Endothelial cell of umbilical vein (primary cell): ENCODE measurements around the gene CD38. TPM values are rescaled to one million over a fixed set of nuclear protein-coding genes. Genes with fewer than 3 reads are reported as not detected.

Source experiments
- BruUV-seq: library from RNA; stranded (reverse); fragments of 400-500 nt; replicated peaks from 2 replicates; lab custom pipeline; 2021; lab: Mats Ljungman, UMichigan
- CTCF ChIA-PET: fragments of 300-600, 350-600 bp; sonication (Branson Sonifier 250); formaldehyde crosslinking; loops from one replicate; lab custom pipeline; 2021; ENCODE audit warnings: antibody characterized with exemption, inconsistent platforms; lab: Charles Lee
- POLR2A ChIA-PET: fragments of 300-600, 350-600 bp; sonication (Branson Sonifier 250); formaldehyde crosslinking; loops from one replicate; lab custom pipeline; 2021; ENCODE audit warnings: antibody characterized with exemption, inconsistent platforms; lab: Charles Lee
- DNase-seq: peaks from one replicate; pipeline ENCODE4 v3.0.0-alpha.2; 2011; ENCODE audit warnings: low read depth, low spot score
- FAIRE-seq: peaks from 2 replicates; lab custom pipeline; 2011; peaks lifted over from hg19 to GRCh38; lab: Jason Lieb, UNC
- H2AFZ ChIP-seq: 2 replicates; pipeline ENCODE4 v1.6.0; 2012; ENCODE audit warnings: low read depth, low read length, control low read depth, inconsistent platforms
- H3K27ac ChIP-seq: 2 replicates; pipeline ENCODE4 v1.5.1; 2011; ENCODE audit warnings: low read depth, mild to moderate bottlenecking, control low read depth, low read length, moderate library complexity; ENCODE audit not compliant: insufficient read depth
- H3K27me3 ChIP-seq, 2 experiments: 2 replicates each; pipeline versions ENCODE4 v1.6.0 to v1.6.1; 2011; ENCODE audit warnings: low read length in 2 of 2, mixed read lengths in 1 of 2; ENCODE audit not compliant: control insufficient read depth in 2 of 2, insufficient read depth in 2 of 2
- H3K36me3 ChIP-seq, 2 experiments: 2 replicates in 1 of 2; 3 replicates in 1 of 2; pipeline ENCODE4 v1.5.1; 2011; ENCODE audit warnings: low read length in 2 of 2, mild to moderate bottlenecking in 1 of 2, moderate library complexity in 1 of 2; ENCODE audit not compliant: control insufficient read depth in 2 of 2, insufficient read depth in 2 of 2; ENCODE audit errors: extremely low read depth in 1 of 2
- H3K4me1 ChIP-seq: 3 replicates; pipeline ENCODE4 v1.5.1; 2011; ENCODE audit warnings: mild to moderate bottlenecking, low read length; ENCODE audit not compliant: control insufficient read depth, insufficient read depth; ENCODE audit errors: extremely low read depth
- H3K4me2 ChIP-seq: 2 replicates; pipeline ENCODE4 v1.6.1; 2011; ENCODE audit warnings: low read length, control low read depth, mixed read lengths; ENCODE audit not compliant: insufficient read depth
- H3K4me3 ChIP-seq, 3 experiments: fragments of 200-600 bp in 1 of 3; sonication (generic), shearing (Covaris generic) in 1 of 3; replicated peaks in 1 of 3; 2 replicates each; pipeline ENCODE4 v1.5.1; 2011 to 2016; ENCODE audit warnings: control low read depth in 3 of 3, low read length in 3 of 3, mild to moderate bottlenecking in 2 of 3, inconsistent platforms in 1 of 3, low read depth in 1 of 3, moderate library complexity in 1 of 3; ENCODE audit not compliant: insufficient read depth in 1 of 3
- H3K79me2 ChIP-seq: 2 replicates; pipeline ENCODE4 v1.6.0; 2012; ENCODE audit warnings: low read length, inconsistent platforms; ENCODE audit not compliant: control insufficient read depth, insufficient read depth
- H3K9ac ChIP-seq: replicated peaks from 2 replicates; pipeline ENCODE3; 2011; ENCODE audit warnings: low read length, control low read depth; ENCODE audit not compliant: insufficient read depth; ENCODE audit errors: extremely low read depth
- H3K9me1 ChIP-seq: replicated peaks from 3 replicates; pipeline ENCODE4 v1.6.0; 2011; ENCODE audit warnings: mild to moderate bottlenecking, low read length; ENCODE audit not compliant: control insufficient read depth, insufficient read depth; ENCODE audit errors: extremely low read depth
- H3K9me3 ChIP-seq: replicated peaks from 2 replicates; pipeline ENCODE4 v1.5.1; 2012; ENCODE audit warnings: low read length, inconsistent platforms; ENCODE audit not compliant: control insufficient read depth, insufficient read depth
- H4K20me1 ChIP-seq: replicated peaks from 2 replicates; pipeline ENCODE3; 2011; ENCODE audit warnings: mild to moderate bottlenecking, low read length; ENCODE audit not compliant: control insufficient read depth, insufficient read depth; ENCODE audit errors: extremely low read depth
- CTCF ChIP-seq, 2 donors: IDR thresholded peaks; 1 replicate in 1 of 2; 2 replicates in 1 of 2; pipeline ENCODE4 v1.5.1; 2011; ENCODE audit warnings: low read length in 2 of 2, mild to moderate bottlenecking in 2 of 2, moderate library complexity in 2 of 2, control low read depth in 1 of 2, inconsistent platforms in 1 of 2, low read depth in 1 of 2; ENCODE audit not compliant: insufficient read depth in 1 of 2; ENCODE audit errors: extremely low read depth in 1 of 2
- EZH2 ChIP-seq: IDR thresholded peaks from 2 replicates; pipeline ENCODE4 v1.6.1; 2012; ENCODE audit warnings: borderline replicate concordance, low read depth, mild to moderate bottlenecking, moderate library complexity, low read length, inconsistent platforms; ENCODE audit not compliant: severe bottlenecking
- FOS ChIP-seq: IDR thresholded peaks from 2 replicates; pipeline ENCODE4 v1.6.1; 2011; ENCODE audit warnings: mild to moderate bottlenecking, low read length, moderate library complexity, borderline replicate concordance; ENCODE audit not compliant: insufficient read depth
- GATA2 ChIP-seq: IDR thresholded peaks from 2 replicates; pipeline ENCODE4 v1.7.0; 2011; ENCODE audit warnings: low read depth, mild to moderate bottlenecking, moderate library complexity, mixed read lengths, low read length; ENCODE audit not compliant: insufficient read length, insufficient read depth
- JUN ChIP-seq: IDR thresholded peaks from 2 replicates; pipeline ENCODE4 v1.6.1; 2011; ENCODE audit warnings: borderline replicate concordance, low read depth; ENCODE audit not compliant: insufficient read length, insufficient read depth
- MAX ChIP-seq: IDR thresholded peaks from 2 replicates; pipeline ENCODE4 v1.6.1; 2011; ENCODE audit not compliant: insufficient read depth, insufficient read length
- MYC ChIP-seq: IDR thresholded peaks from one replicate; pipeline ENCODE4 v1.6.1; 2011; ENCODE audit warnings: mild to moderate bottlenecking, low read depth, low read length
- POLR2A ChIP-seq: IDR thresholded peaks from 2 replicates; pipeline ENCODE4 v1.6.1; 2012; ENCODE audit warnings: low read depth, mild to moderate bottlenecking, control low read depth, low read length
- POLR2AphosphoS5 ChIP-seq: IDR thresholded peaks from 2 replicates; pipeline ENCODE4 v1.6.1; 2012; ENCODE audit warnings: low read depth, mild to moderate bottlenecking, control low read depth, low read length, moderate library complexity; ENCODE audit not compliant: insufficient read depth
- dilution Hi-C: fragments of 300-500 bp; cut with MboI; formaldehyde crosslinking; loops from one replicate; pipeline ENCODE4 v1.15.0; 2019; ENCODE audit warnings: low sequenced_read_pairs; ENCODE audit not compliant: extremely low pct_ligation_motif_present
- intact Hi-C: fragments of 100-400 bp; cut with micrococcal nuclease; formaldehyde crosslinking; loops from one replicate; pipeline ENCODE4 v1.10.0; 2022
- polyA plus RNA-seq, 4 experiments: library from polyadenylated mRNA; depleted of rRNA in 3 of 4; stranded (reverse) in 3 of 4; unstranded in 1 of 4; fragments of >200 nt; gene quantifications; 2 replicates each; pipeline versions ENCODE4 v1.2.1 to v1.2.3, GENCODE V29; 2011 to 2012; ENCODE audit warnings: missing spikeins in 1 of 4
- total RNA-seq: library from RNA; stranded (reverse); gene quantifications from 2 replicates; pipeline ENCODE4 v1.2.3, GENCODE V29; 2021

CD38 gene
- total and polyA plus RNA-seq, 2 donors (not counting 3 experiments of a cell fraction or from before 2014, with no cell fraction given), result 0.11 to 0.31 TPM

- ChIA-PET POLR2A (no interaction called here), CTCF (interaction anchor here (1.0 to 1.3 kb wide), 2 partner anchors 157 to 320 kb away, joined by 4 to 5 read pairs; no protein-coding TSS in a partner anchor)
- Histone ChIP-seq H3K79me2 (no peaks in the 10 kb centered on the region), H4K20me1 (no peaks in the 10 kb centered on the region), H3K36me3 (no peaks in the 10 kb centered on the region), H2AFZ (no peak overlapping the region), H3K27me3 (peaks cover 16 to 26% of the 10 kb centered on the region in 2 experiments), H3K27ac (no peak overlapping the region), H3K9ac (no peak overlapping the region), H3K4me2 (no peak overlapping the region), H3K4me3 (no peak overlapping the region), H3K4me1 (no peaks in the 10 kb centered on the region), H3K9me1 (no peaks in the 10 kb centered on the region), H3K9me3 (no peaks in the 10 kb centered on the region)
- no TSS peak for BruUV-seq
- FAIRE-seq (no peak), DNase-seq (no peak)
- TF ChIP-seq EZH2 (no peak), JUN (no peak), GATA2 (no peak), MAX (no peak)
- intact Hi-C loops (no loop called here), dilution Hi-C loops (no loop called here)
These were observed 21.0 kb downstream of the CD38 start for GRCh38 chr4:15799141-15799540.

GRCh38 chr4:15799701-15800100 lies 21.6 kb downstream of the CD38 start:
- H3K4me2 ChIP-seq, result no peak overlapping the region
- TF ChIP-seq MYC, result no peak
- TF ChIP-seq CTCF (IDR thresholded peaks at IDR 0.05; ENCODE audit: extremely low read depth in 1 of 2, insufficient read depth in 1 of 2, low read depth in 1 of 2, low read length in 2 of 2), result no peak
- TF ChIP-seq EZH2, result no peak
- TF ChIP-seq JUN, result no peak
- TF ChIP-seq POLR2AphosphoS5, result no peak
- TF ChIP-seq POLR2A, result no peak
- no peak for TF ChIP-seq GATA2
- TF ChIP-seq MAX, result no peak
- no peak for TF ChIP-seq FOS

More at GRCh38 chr4:15799701-15800100, 21.6 kb downstream of the CD38 start:
- H2AFZ ChIP-seq, result no peak overlapping the region
- dilution Hi-C loops (no loop called here), intact Hi-C loops (no loop called here)
- H3K27ac ChIP-seq, result no peak overlapping the region
- no peaks in the 10 kb centered on the region for H4K20me1 ChIP-seq
- H3K79me2 ChIP-seq, result no peaks in the 10 kb centered on the region
- H3K27me3 ChIP-seq, result peaks cover 16 to 27% of the 10 kb centered on the region in 2 experiments
- BruUV-seq, result no TSS peak
- H3K4me3 ChIP-seq, result no peak overlapping the region
- DNase-seq (no peak), FAIRE-seq (no peak)
- H3K9me3 ChIP-seq, result no peaks in the 10 kb centered on the region
- no peak overlapping the region for H3K9ac ChIP-seq
- no peaks in the 10 kb centered on the region for H3K9me1 ChIP-seq
- CTCF ChIA-PET, result interaction anchor here (1.0 to 1.3 kb wide), 2 partner anchors 156 to 321 kb away, joined by 4 to 5 read pairs; no protein-coding TSS in a partner anchor
- H3K4me1 ChIP-seq, result no peaks in the 10 kb centered on the region
- H3K36me3 ChIP-seq, result no peaks in the 10 kb centered on the region
- POLR2A ChIA-PET, result no interaction called here
